IMR-90 (cell line): Measurements from ENCODE around the gene CREB3L1. TPM values are rescaled to one million over a fixed set of nuclear protein-coding genes. Genes with fewer than 3 reads are reported as not detected.

Source experiments
- ATAC-seq: fragments of 200-7000 bp; cut with Tn5 transposase; 2 replicates; pipeline ENCODE4 v1.9.1; 2020; ENCODE audit warnings: low read depth, mild to moderate bottlenecking, moderate library complexity
- BruUV-seq: library from RNA; stranded (reverse); fragments of 400-500 nt; replicated peaks from 2 replicates; lab custom pipeline; 2021; lab: Mats Ljungman, UMichigan
- CTCF ChIA-PET: fragments of 300-600 bp; formaldehyde crosslinking; extraction: SDS; loops from one replicate; lab custom pipeline; 2021; ENCODE audit warnings: antibody characterized with exemption; lab: Yijun Ruan, JAX
- POLR2A ChIA-PET: fragments of 300-600 bp; sonication (Branson Sonifier 250); formaldehyde crosslinking; loops from one replicate; lab custom pipeline; 2022; ENCODE audit warnings: antibody characterized with exemption; ENCODE audit not compliant: unreplicated experiment; lab: Charles Lee
- DNase-seq: peaks from one replicate; pipeline ENCODE4 v3.0.0; 2013
- H2AFZ ChIP-seq: replicated peaks from 2 replicates; pipeline ENCODE3; 2013; ENCODE audit warnings: low read length, mild to moderate bottlenecking; ENCODE audit not compliant: poor library complexity
- H2AK5ac ChIP-seq: 2 replicates; pipeline ENCODE4 v1.6.1; 2013; ENCODE audit warnings: low read depth, low read length, inconsistent platforms
- H2AK9ac ChIP-seq: replicated peaks from 2 replicates; pipeline ENCODE3; 2013; ENCODE audit warnings: mild to moderate bottlenecking, low read depth, low read length, moderate library complexity; ENCODE audit not compliant: poor library complexity
- H2BK120ac ChIP-seq: 2 replicates; pipeline ENCODE4 v1.6.1; 2013; ENCODE audit warnings: low read depth, low read length, inconsistent platforms
- H2BK15ac ChIP-seq: 3 replicates; pipeline ENCODE4 v1.6.1; 2013; ENCODE audit warnings: low read depth, low read length, inconsistent platforms
- H2BK20ac ChIP-seq: 2 replicates; pipeline ENCODE4 v1.6.1; 2013; ENCODE audit warnings: low read depth, mild to moderate bottlenecking, inconsistent platforms, low read length, moderate library complexity
- H2BK5ac ChIP-seq: 2 replicates; pipeline ENCODE4 v1.6.1; 2013; ENCODE audit warnings: mild to moderate bottlenecking, low read depth, low read length, inconsistent platforms; ENCODE audit not compliant: poor library complexity, severe bottlenecking
- H3K14ac ChIP-seq: replicated peaks from 2 replicates; pipeline ENCODE4 v1.6.1; 2013; ENCODE audit warnings: low read depth, low read length, inconsistent platforms
- H3K18ac ChIP-seq: 2 replicates; pipeline ENCODE4 v1.6.1; 2013; ENCODE audit warnings: low read depth, low read length, control low read depth
- H3K23ac ChIP-seq: 2 replicates; pipeline ENCODE4 v1.6.1; 2013; ENCODE audit warnings: low read depth, low read length, inconsistent platforms
- H3K27ac ChIP-seq: 2 replicates; pipeline ENCODE4 v1.5.1; 2013; ENCODE audit warnings: mild to moderate bottlenecking, control low read depth, low read length; ENCODE audit not compliant: insufficient read depth
- H3K27me3 ChIP-seq: 2 replicates; pipeline ENCODE4 v1.6.1; 2013; ENCODE audit warnings: low read length; ENCODE audit not compliant: control insufficient read depth, insufficient read depth
- H3K36me3 ChIP-seq: 2 replicates; pipeline ENCODE4 v1.6.1; 2013; ENCODE audit warnings: low read length, mixed read lengths; ENCODE audit not compliant: control insufficient read depth, insufficient read depth
- H3K4ac ChIP-seq: 2 replicates; pipeline ENCODE4 v1.6.1; 2013; ENCODE audit warnings: low read depth, low read length, inconsistent platforms
- H3K4me1 ChIP-seq: 2 replicates; pipeline ENCODE4 v1.6.1; 2013; ENCODE audit warnings: low read length, mixed read lengths; ENCODE audit not compliant: control insufficient read depth, insufficient read depth
- H3K4me2 ChIP-seq: 2 replicates; pipeline ENCODE4 v1.6.1; 2013; ENCODE audit warnings: low read depth, mild to moderate bottlenecking, control low read depth, low read length, moderate library complexity
- H3K4me3 ChIP-seq: 2 replicates; pipeline ENCODE4 v1.5.1; 2013; ENCODE audit warnings: low read depth, mild to moderate bottlenecking, control low read depth, low read length, moderate library complexity; ENCODE audit not compliant: insufficient read depth
- H3K56ac ChIP-seq: 2 replicates; pipeline ENCODE4 v1.6.1; 2013; ENCODE audit warnings: low read length, inconsistent platforms; ENCODE audit not compliant: insufficient read depth; ENCODE audit errors: extremely low read depth
- H3K79me1 ChIP-seq, 2 experiments: 2 replicates each; pipeline ENCODE4 v1.6.1; 2013; ENCODE audit warnings: low read length in 2 of 2, inconsistent platforms in 1 of 2, low read depth in 1 of 2
- H3K9ac ChIP-seq: 2 replicates; pipeline ENCODE4 v1.6.1; 2013; ENCODE audit warnings: low read depth, low read length, control low read depth
- H3K9me1 ChIP-seq: 2 replicates; pipeline ENCODE4 v1.6.1; 2013; ENCODE audit warnings: low read length, inconsistent platforms; ENCODE audit not compliant: insufficient read depth
- H3K9me3 ChIP-seq: 2 replicates; pipeline ENCODE4 v1.6.1; 2013; ENCODE audit warnings: low read length; ENCODE audit not compliant: control insufficient read depth, insufficient read depth
- H4K20me1 ChIP-seq: 2 replicates; pipeline ENCODE4 v1.6.1; 2013; ENCODE audit warnings: low read length, inconsistent platforms; ENCODE audit not compliant: insufficient read depth
- H4K5ac ChIP-seq: 2 replicates; pipeline ENCODE4 v1.6.1; 2013; ENCODE audit warnings: mild to moderate bottlenecking, low read depth, low read length, control low read depth
- H4K8ac ChIP-seq, 2 experiments: 2 replicates each; pipeline ENCODE4 v1.6.1; 2013; ENCODE audit warnings: low read depth in 2 of 2, low read length in 2 of 2, control low read depth in 1 of 2, inconsistent platforms in 1 of 2
- H4K91ac ChIP-seq: 2 replicates; pipeline ENCODE4 v1.6.1; 2013; ENCODE audit warnings: low read depth, low read length, inconsistent platforms; ENCODE audit not compliant: insufficient read depth
- CEBPB ChIP-seq: IDR thresholded peaks from 2 replicates; pipeline ENCODE4 v1.6.1; 2012; ENCODE audit warnings: low read depth, low read length, improper control_type of control experiment
- CHD1 ChIP-seq: IDR thresholded peaks from 2 replicates; pipeline ENCODE4 v1.6.1; 2012; ENCODE audit warnings: low read depth, low read length, improper control_type of control experiment
- MXI1 ChIP-seq: IDR thresholded peaks from 2 replicates; pipeline ENCODE4 v1.6.1; 2012; ENCODE audit warnings: low read depth, mild to moderate bottlenecking, low read length, moderate library complexity, borderline replicate concordance
- RCOR1 ChIP-seq: IDR thresholded peaks from 2 replicates; pipeline ENCODE4 v1.6.1; 2012; ENCODE audit warnings: mild to moderate bottlenecking, low read length, improper control_type of control experiment; ENCODE audit not compliant: insufficient replicate concordance
- SMC3 ChIP-seq: fragments of 150-350 bp; IDR thresholded peaks from 2 replicates; pipeline ENCODE4 v1.6.1; 2016; ENCODE audit warnings: low read depth, mild to moderate bottlenecking, antibody characterized with exemption, low read length, moderate library complexity
- USF2 ChIP-seq: fragments of 150-350 bp; IDR thresholded peaks from 2 replicates; pipeline ENCODE4 v1.6.1; 2017; ENCODE audit warnings: mild to moderate bottlenecking, antibody characterized with exemption, low read length, low read depth
- WGBS, 2 experiments: methylation state at CpG; one replicate each; pipeline versions ENCODE4 v1.1.5 to v1.1.7; 2013; ENCODE audit warnings: missing lambda C conversion rate in 2 of 2; ENCODE audit not compliant: insufficient read length in 1 of 2; ENCODE audit errors: extremely low coverage in 2 of 2; 5-methylcytosine and 5-hydroxymethylcytosine counted together
- dilution Hi-C: fragments of 300-500 bp; cut with HindIII; formaldehyde crosslinking; loops from one replicate; pipeline ENCODE4 v1.14.3; 2018; ENCODE audit warnings: low sequenced_read_pairs; ENCODE audit not compliant: unreplicated experiment
- in situ Hi-C: fragments of 300-500 bp; cut with MboI; formaldehyde crosslinking; loops from 3 replicates; pipeline ENCODE4 v1.14.3; 2019; ENCODE audit warnings: low sequenced_read_pairs, inconsistent platforms, mixed read lengths
- intact Hi-C: fragments of 100-400 bp; cut with micrococcal nuclease; formaldehyde crosslinking; loops from 2 replicates; pipeline ENCODE4 v1.10.0; 2022
- polyA plus RNA-seq, 3 experiments: library from polyadenylated mRNA; depleted of rRNA; stranded (reverse); fragments of >200 nt; gene quantifications; 2 replicates each; pipeline ENCODE4 v1.2.3, GENCODE V29; 2012; ENCODE audit warnings: low replicate concordance in 1 of 3
- total RNA-seq: library from RNA; depleted of rRNA; stranded (reverse); fragments of >200 nt; gene quantifications from 2 replicates; pipeline ENCODE4 v1.2.3, GENCODE V29; 2012

CREB3L1 gene
- total and polyA plus RNA-seq, 2 of the 4 experiments (the other 2 are of a cell fraction): 8.1 to 82.3 TPM

- POLR2A ChIA-PET: no interaction called here
- Histone ChIP-seq H3K27me3 (peaks cover 11% of the 10 kb centered on the region; the same call in 1 of the 2 replicates), H2BK15ac (no peak overlapping the region), H2AK9ac (peak overlapping the region; percentile 33), H3K9ac (no peak overlapping the region), H4K20me1 (peaks cover 15% of the 10 kb centered on the region), H2AFZ (no peak overlapping the region), H4K8ac (no peak overlapping the region), H2BK120ac (no peak overlapping the region), H3K9me3 (no peaks in the 10 kb centered on the region), H3K4ac (no peak overlapping the region), H3K18ac (no peak overlapping the region), H3K14ac (no peak overlapping the region), H3K4me3 (no peak overlapping the region), H3K23ac (no peak overlapping the region), H3K4me1 (peaks cover 15% of the 10 kb centered on the region), H2BK20ac (no peak overlapping the region), H3K9me1 (peaks cover 9% of the 10 kb centered on the region), H3K27ac (no peak overlapping the region), H3K79me1 (peaks cover 18 to 38% of the 10 kb centered on the region in 2 experiments), H3K56ac (no peak overlapping the region), H4K91ac (no peak overlapping the region), H4K5ac (no peak overlapping the region), H2BK5ac (no peak overlapping the region), H2AK5ac (no peak overlapping the region), H3K4me2 (no peak overlapping the region), H3K36me3 (no peaks in the 10 kb centered on the region)
- DNase-seq (no peak), ATAC-seq (no peak)
- CTCF ChIA-PET: no interaction called here
- dilution Hi-C loops: no loop called here
- in situ Hi-C loops: no loop called here
- 76% methylated on average over 5 of the region's 10 CpGs; no CpG with 5 or more reads in 1 of the 2 experiments for WGBS, 2 experiments
- intact Hi-C loops: no loop called here
- TF ChIP-seq MXI1 (no peak), RCOR1 (no peak), USF2 (no peak), SMC3 (no peak), CEBPB (no peak), CHD1 (no peak)
- no TSS peak for BruUV-seq
Measured at GRCh38 chr11:46345881-46346484, 68.5 kb downstream of the CREB3L1 start.
